ENCODE results near the gene PRIM2.
A peak's percentile ranks its signal among the peaks of the same experiment; 100 is the strongest.
"Not testable (repeated sequence)": the region's sequence is repeated elsewhere in the genome, so short reads cannot be mapped to it uniquely, and the experiment has no call there.

Gene PRIM2

GRCh38 chr6:57371779-57372178, 54.3 kb downstream of the PRIM2 start:
- DNase-seq (ENCODE audit: insufficient read length, low spot score); FAIRE-seq: not testable (repeated sequence)

GRCh38 chr6:57374764-57375163, 57.3 kb downstream of the PRIM2 start:
- not testable (repeated sequence) for DNase-seq (ENCODE audit: insufficient read length, low spot score); FAIRE-seq

GRCh38 chr6:57376083-57376482, 58.7 kb downstream of the PRIM2 start:
- FAIRE-seq; DNase-seq (ENCODE audit: insufficient read length, low spot score): not testable (repeated sequence)

- not testable (repeated sequence) for FAIRE-seq; DNase-seq (ENCODE audit: insufficient read length, low spot score)
These were observed 71.7 kb downstream of the PRIM2 start for GRCh38 chr6:57389038-57389592.

GRCh38 chr6:57390818-57391217, 73.4 kb downstream of the PRIM2 start:
- FAIRE-seq; DNase-seq (ENCODE audit: insufficient read length, low spot score): not testable (repeated sequence)

- not testable (repeated sequence) for FAIRE-seq; DNase-seq (ENCODE audit: insufficient read length, low spot score)
These were observed 74.6 kb downstream of the PRIM2 start for GRCh38 chr6:57392047-57392446.

- not testable (repeated sequence) for DNase-seq (ENCODE audit: insufficient read length, low spot score); FAIRE-seq
These were observed 101.9 kb downstream of the PRIM2 start for GRCh38 chr6:57419341-57419740.

GRCh38 chr6:57421503-57421902, 104.1 kb downstream of the PRIM2 start:
- FAIRE-seq, result no peak

GRCh38 chr6:57423468-57423867, 106.0 kb downstream of the PRIM2 start:
- TF ChIP-seq POLR2A (IDR thresholded peaks at IDR 0.05; ENCODE audit: low read depth, low read length) (no peak), POLR2AphosphoS5 (IDR thresholded peaks at IDR 0.05; ENCODE audit: low read depth, low read length) (no peak), SPI1 (IDR thresholded peaks at IDR 0.05; ENCODE audit: low read depth, low read length) (no peak), POU2F2 (IDR thresholded peaks at IDR 0.05; ENCODE audit: low read depth, low read length) (no peak), TAF1 (IDR thresholded peaks at IDR 0.05; ENCODE audit: low read depth, low read length) (no peak), PAX5 (IDR thresholded peaks at IDR 0.05; ENCODE audit: insufficient read depth, low read length, severe bottlenecking) (no peak)
- FAIRE-seq, result no peak
- DNase-seq (ENCODE audit: insufficient read length, low spot score), result no peak

More at GRCh38 chr6:57421503-57421902, 104.1 kb downstream of the PRIM2 start:
- TF ChIP-seq POLR2A (IDR thresholded peaks at IDR 0.05; ENCODE audit: low read depth, low read length) (no peak), SPI1 (IDR thresholded peaks at IDR 0.05; ENCODE audit: low read depth, low read length) (peak; percentile 91), POLR2AphosphoS5 (IDR thresholded peaks at IDR 0.05; ENCODE audit: low read depth, low read length) (no peak), TAF1 (IDR thresholded peaks at IDR 0.05; ENCODE audit: low read depth, low read length) (no peak)
- no peak for DNase-seq (ENCODE audit: insufficient read length, low spot score)

- DNase-seq (ENCODE audit: insufficient read length, low spot score); FAIRE-seq: not testable (repeated sequence)
These were observed 114.3 kb downstream of the PRIM2 start for GRCh38 chr6:57431742-57432141.

- DNase-seq (ENCODE audit: insufficient read length, low spot score), result no peak
- FAIRE-seq, result no peak
- TF ChIP-seq TAF1 (IDR thresholded peaks at IDR 0.05; ENCODE audit: low read depth, low read length) (no peak), PAX5 (IDR thresholded peaks at IDR 0.05; ENCODE audit: insufficient read depth, low read length, severe bottlenecking) (no peak), POLR2A (IDR thresholded peaks at IDR 0.05; ENCODE audit: low read depth, low read length) (no peak), SPI1 (IDR thresholded peaks at IDR 0.05; ENCODE audit: low read depth, low read length) (no peak), POU2F2 (IDR thresholded peaks at IDR 0.05; ENCODE audit: low read depth, low read length) (no peak), POLR2AphosphoS5 (IDR thresholded peaks at IDR 0.05; ENCODE audit: low read depth, low read length) (no peak)
These were observed 114.7 kb downstream of the PRIM2 start for GRCh38 chr6:57432157-57432556.

GRCh38 chr6:57432919-57433684, 115.7 kb downstream of the PRIM2 start:
- TF ChIP-seq SPI1 (IDR thresholded peaks at IDR 0.05; ENCODE audit: low read depth, low read length) (no peak), POLR2AphosphoS5 (IDR thresholded peaks at IDR 0.05; ENCODE audit: low read depth, low read length) (no peak), PAX5 (IDR thresholded peaks at IDR 0.05; ENCODE audit: insufficient read depth, low read length, severe bottlenecking) (no peak), POLR2A (IDR thresholded peaks at IDR 0.05; ENCODE audit: low read depth, low read length) (no peak), TAF1 (IDR thresholded peaks at IDR 0.05; ENCODE audit: low read depth, low read length) (no peak), POU2F2 (IDR thresholded peaks at IDR 0.05; ENCODE audit: low read depth, low read length) (no peak)
- DNase-seq (ENCODE audit: insufficient read length, low spot score) (no peak), FAIRE-seq (no peak)

- not testable (repeated sequence) for DNase-seq (ENCODE audit: insufficient read length, low spot score); FAIRE-seq
These were observed 116.4 kb downstream of the PRIM2 start for GRCh38 chr6:57433790-57434189.
